ENCODE measurements around the gene METTL6. TPM values are rescaled to one million over a fixed set of nuclear protein-coding genes. Genes with fewer than 3 reads are reported as not detected.

Gene METTL6
- total RNA-seq, 4 donors from 2014 or later, result 2.6 to 9.6 (median 9.0) TPM

DNA sequence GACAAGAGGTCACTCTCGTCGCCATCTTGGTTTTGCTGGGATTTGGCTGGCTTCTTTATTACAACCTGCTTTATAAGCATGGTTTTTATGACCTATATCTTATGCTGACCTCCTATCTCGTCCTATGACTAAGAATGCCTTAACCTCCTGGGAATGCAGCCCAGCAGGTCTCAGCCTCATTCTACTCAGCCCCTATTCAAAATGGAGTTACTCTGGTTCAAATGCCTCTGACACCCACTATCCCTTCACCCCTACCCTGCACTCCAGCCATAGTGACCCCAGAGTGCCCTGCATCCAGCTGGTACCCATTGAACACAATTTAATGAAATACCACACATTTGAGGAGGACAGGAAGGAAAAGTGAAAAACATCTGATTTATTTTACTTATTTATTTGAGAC lies 23.4 kb downstream of the METTL6 start:
- H3K27ac ChIP-seq, result no peak overlapping the region
- DNase-seq, result no peak
- H3K27me3 ChIP-seq, result no peaks in the 10 kb centered on the region
- intact Hi-C loops (cut with DNase I; ENCODE audit: low total_unique reads) (loop anchor here (10.0 kb wide), 1 partner anchor 199 kb away; the partner anchor contains the start of gene CAPN7), in situ Hi-C loops (cut with MboI; ENCODE audit: low pct_ligation_motif_present in 1 of 4, low pct_unique_long_range_greater_than_20kb in 1 of 4, low sequenced_read_pairs in 3 of 4) (loop anchor here in 2 of 4 donors (5.0 to 25.0 kb wide), 2 partner anchors 202 to 292 kb away; no protein-coding TSS in a partner anchor)
- WGBS, 2 donors (ENCODE audit: low coverage in 1 of 2), result 90 to 100% methylated on average over 3 of the region's 3 CpGs
- TF ChIP-seq EP300 (IDR thresholded peaks at IDR 0.05; ENCODE audit: low read depth) (no peak), POLR2AphosphoS5 (IDR thresholded peaks at IDR 0.05) (no peak), CTCF (IDR thresholded peaks at IDR 0.05) (no peak), POLR2A (IDR thresholded peaks at IDR 0.05) (no peak)
- H3K4me1 ChIP-seq, result peaks cover 0 to 3% (median 0%) of the 10 kb centered on the region in 4 donors
- no peak overlapping the region for H3K4me3 ChIP-seq
- H3K36me3 ChIP-seq, result no peaks in the 10 kb centered on the region
- H3K9me3 ChIP-seq, result no peaks in the 10 kb centered on the region

GRCh38 chr3:15403495-15403894 lies 23.8 kb downstream of the METTL6 start:
- no peaks in the 10 kb centered on the region for H3K9me3 ChIP-seq
- intact Hi-C loops (cut with DNase I; ENCODE audit: low total_unique reads) (loop anchor here (10.0 kb wide), 1 partner anchor 199 kb away; the partner anchor contains the start of gene CAPN7), in situ Hi-C loops (cut with MboI; ENCODE audit: low pct_ligation_motif_present in 1 of 4, low pct_unique_long_range_greater_than_20kb in 1 of 4, low sequenced_read_pairs in 3 of 4) (loop anchor here in 2 of 4 donors (5.0 to 25.0 kb wide), 2 partner anchors 201 to 291 kb away; no protein-coding TSS in a partner anchor)
- H3K4me3 ChIP-seq, result no peak overlapping the region
- H3K27ac ChIP-seq, result no peak overlapping the region
- TF ChIP-seq CTCF (IDR thresholded peaks at IDR 0.05), result no peak
- TF ChIP-seq POLR2A (IDR thresholded peaks at IDR 0.05), result no peak
- TF ChIP-seq POLR2AphosphoS5 (IDR thresholded peaks at IDR 0.05), result no peak
- TF ChIP-seq EP300 (IDR thresholded peaks at IDR 0.05; ENCODE audit: low read depth), result no peak
- no peaks in the 10 kb centered on the region for H3K36me3 ChIP-seq
- no peaks in the 10 kb centered on the region for H3K27me3 ChIP-seq
- H3K4me1 ChIP-seq, result peaks cover 0 to 3% (median 0%) of the 10 kb centered on the region in 4 donors
- 74 to 100% methylated on average over 1 to 3 of the region's 3 CpGs for WGBS, 2 donors (ENCODE audit: low coverage in 1 of 2)
- DNase-seq, result no peak

DNA sequence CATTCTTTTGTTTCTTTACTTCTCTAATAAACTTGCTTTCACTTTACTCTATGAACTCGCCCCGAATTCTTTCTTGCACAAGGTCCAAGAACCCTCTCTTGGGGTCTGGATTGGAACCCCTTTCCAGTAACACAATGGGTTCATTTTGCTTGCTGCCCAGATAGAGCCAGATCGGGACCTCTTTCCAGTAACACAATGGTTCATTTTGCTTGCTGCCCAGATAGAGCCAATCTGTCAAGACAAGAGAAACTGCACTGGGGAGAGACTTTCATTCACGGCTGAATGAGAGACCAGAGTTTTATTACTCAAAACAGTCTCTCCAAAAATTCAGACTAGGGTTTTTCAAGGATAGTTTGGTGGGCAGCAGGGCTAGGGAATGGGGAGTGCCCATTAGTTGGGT lies 25.4 kb downstream of the METTL6 start:
- 82% methylated on average over 4 of the region's 4 CpGs; no CpG with 5 or more reads in 1 of the 2 donors for WGBS, 2 donors (ENCODE audit: low coverage in 1 of 2)
- no peak overlapping the region for H3K27ac ChIP-seq
- intact Hi-C loops (cut with DNase I; ENCODE audit: low total_unique reads) (loop anchor here (10.0 kb wide), 1 partner anchor 197 kb away; the partner anchor contains the start of gene CAPN7), in situ Hi-C loops (cut with MboI; ENCODE audit: low pct_ligation_motif_present in 1 of 4, low pct_unique_long_range_greater_than_20kb in 1 of 4, low sequenced_read_pairs in 3 of 4) (loop anchor here in 2 of 4 donors (5.0 to 25.0 kb wide), 2 partner anchors 200 to 290 kb away; no protein-coding TSS in a partner anchor)
- no peaks in the 10 kb centered on the region for H3K36me3 ChIP-seq
- H3K27me3 ChIP-seq, result no peaks in the 10 kb centered on the region
- peaks cover 0 to 3% (median 0%) of the 10 kb centered on the region in 4 donors for H3K4me1 ChIP-seq
- H3K4me3 ChIP-seq, result no peak overlapping the region
- no peak for DNase-seq
- no peaks in the 10 kb centered on the region for H3K9me3 ChIP-seq
- no peak for TF ChIP-seq CTCF (IDR thresholded peaks at IDR 0.05)
- no peak for TF ChIP-seq POLR2A (IDR thresholded peaks at IDR 0.05)
- TF ChIP-seq EP300 (IDR thresholded peaks at IDR 0.05; ENCODE audit: low read depth), result no peak
- no peak for TF ChIP-seq POLR2AphosphoS5 (IDR thresholded peaks at IDR 0.05)

DNA sequence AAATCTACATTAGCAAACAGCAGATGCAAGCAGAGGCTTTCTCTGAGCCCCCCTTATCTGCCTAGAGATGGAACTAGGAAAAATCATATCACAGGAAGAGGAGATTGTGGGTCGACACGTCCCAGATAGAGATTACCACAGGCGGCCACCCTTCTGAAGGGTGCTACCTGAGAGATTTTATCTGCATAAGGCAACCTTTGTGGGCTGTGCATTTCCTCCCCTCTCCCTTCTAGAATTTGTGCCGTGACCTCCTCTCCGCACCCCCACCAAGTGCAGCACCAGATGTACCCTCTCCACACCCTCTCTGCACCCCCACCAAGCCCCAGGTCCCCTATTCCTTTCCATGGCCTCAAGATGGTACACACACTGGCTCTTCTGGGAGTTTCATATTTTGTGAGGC lies 27.4 kb downstream of the METTL6 start:
- Histone ChIP-seq H3K36me3 (no peaks in the 10 kb centered on the region), H3K27ac (no peak overlapping the region), H3K9me3 (no peaks in the 10 kb centered on the region), H3K4me1 (no peaks in the 10 kb centered on the region), H3K4me3 (no peak overlapping the region), H3K27me3 (no peaks in the 10 kb centered on the region)
- 76 to 81% methylated on average over 2 to 5 of the region's 5 CpGs for WGBS, 2 donors (ENCODE audit: low coverage in 1 of 2)
- DNase-seq, result no peak
- TF ChIP-seq POLR2AphosphoS5 (IDR thresholded peaks at IDR 0.05) (no peak), EP300 (IDR thresholded peaks at IDR 0.05; ENCODE audit: low read depth) (no peak), CTCF (IDR thresholded peaks at IDR 0.05) (no peak), POLR2A (IDR thresholded peaks at IDR 0.05) (no peak)
- intact Hi-C loops (cut with DNase I; ENCODE audit: low total_unique reads), result loop anchor here (10.0 kb wide), 1 partner anchor 195 kb away; the partner anchor contains the start of gene CAPN7
- in situ Hi-C loops (cut with MboI; ENCODE audit: low pct_ligation_motif_present in 1 of 4, low pct_unique_long_range_greater_than_20kb in 1 of 4, low sequenced_read_pairs in 3 of 4), result loop anchor here in 2 of 4 donors (5.0 to 25.0 kb wide), 2 partner anchors 198 to 288 kb away; no protein-coding TSS in a partner anchor
